T-cell (primary cell): ENCODE data around the gene AKR1C1. TPM values are rescaled to one million over a fixed set of nuclear protein-coding genes. Genes with fewer than 3 reads are reported as not detected.
"Not testable (repeated sequence)": the region's sequence is repeated elsewhere in the genome, so short reads cannot be mapped to it uniquely, and the experiment has no call there.

Experiments
- ATAC-seq, 4 experiments: fragments of 200-7000 bp in 3 of 4; fragments of 150-1000 bp in 1 of 4; cut with Tn5 transposase; replicated peaks in 1 of 4; 1 replicate in 3 of 4; 2 replicates in 1 of 4; pipeline ENCODE4 v1.10.0; 2021; ENCODE audit warnings: moderate library complexity in 3 of 4, mild to moderate bottlenecking in 2 of 4, moderate number of reproducible peaks in 1 of 4
- CTCF ChIA-PET, 2 donors: fragments of 300-600 bp; sonication (Branson Sonifier 250); formaldehyde crosslinking; loops; one replicate each; lab custom pipeline; 2022; ENCODE audit warnings: antibody characterized with exemption in 2 of 2; lab: Charles Lee
- POLR2A ChIA-PET, 2 donors: fragments of 300-600 bp; sonication (Branson Sonifier 250); formaldehyde crosslinking; loops; one replicate each; lab custom pipeline; 2022; ENCODE audit warnings: antibody characterized with exemption in 2 of 2; lab: Charles Lee
- DNase-seq, 35 experiments: peaks; one replicate each; pipeline versions ENCODE4 v3.0.0 to v3.0.0-alpha.2; 2013 to 2023
- H3K27ac ChIP-seq: one replicate; pipeline ENCODE4 v1.5.1; 2013; ENCODE audit warnings: low read length
- H3K27me3 ChIP-seq, 2 experiments: replicated peaks in 1 of 2; 1 replicate in 1 of 2; 2 replicates in 1 of 2; pipeline versions ENCODE4 v1.6.1 to v1.7.0; 2013; ENCODE audit warnings: low read length in 1 of 2, mixed read lengths in 1 of 2; ENCODE audit not compliant: control insufficient read depth in 2 of 2, insufficient read depth in 2 of 2; ENCODE audit errors: extremely low read depth in 1 of 2
- H3K36me3 ChIP-seq, 2 donors: 1 replicate in 1 of 2; 2 replicates in 1 of 2; pipeline versions ENCODE4 v1.6.1 to v1.7.0; 2013; ENCODE audit warnings: low read length in 1 of 2; ENCODE audit not compliant: control insufficient read depth in 2 of 2, insufficient read depth in 1 of 2; ENCODE audit errors: extremely low read depth in 1 of 2
- H3K4me1 ChIP-seq, 2 experiments: 1 replicate in 1 of 2; 2 replicates in 1 of 2; pipeline versions ENCODE4 v1.6.1 to v1.7.0; 2013; ENCODE audit warnings: low read length in 2 of 2, mixed read lengths in 1 of 2; ENCODE audit not compliant: insufficient read depth in 2 of 2, control insufficient read depth in 1 of 2; ENCODE audit errors: extremely low read depth in 1 of 2
- H3K4me3 ChIP-seq, 2 donors: 1 replicate in 1 of 2; 2 replicates in 1 of 2; pipeline versions ENCODE4 v1.5.1 to v1.7.0; 2013; ENCODE audit warnings: mild to moderate bottlenecking in 2 of 2, low read length in 1 of 2, moderate library complexity in 1 of 2; ENCODE audit not compliant: control insufficient read depth in 1 of 2; ENCODE audit errors: extremely low read depth in 1 of 2
- H3K9me3 ChIP-seq: 2 replicates; pipeline ENCODE4 v1.7.0; 2013
- H3K27ac Mint-ChIP-seq, 2 donors: one replicate each; pipeline ENCODE4 v1.8.0; 2020 to 2021; ENCODE audit warnings: mild to moderate bottlenecking in 2 of 2, mixed read lengths in 2 of 2
- H3K27me3 Mint-ChIP-seq, 2 donors: one replicate each; pipeline ENCODE4 v1.8.0; 2021 to 2022; ENCODE audit warnings: mixed read lengths in 2 of 2
- H3K36me3 Mint-ChIP-seq: one replicate; pipeline ENCODE4 v1.8.0; 2021; ENCODE audit warnings: mixed read lengths
- H3K4me1 Mint-ChIP-seq, 3 donors: one replicate each; pipeline ENCODE4 v1.8.0; 2020 to 2022; ENCODE audit warnings: mixed read lengths in 3 of 3, mild to moderate bottlenecking in 1 of 3
- H3K4me3 Mint-ChIP-seq, 3 donors: one replicate each; pipeline ENCODE4 v1.8.0; 2020 to 2022; ENCODE audit warnings: mild to moderate bottlenecking in 3 of 3, mixed read lengths in 3 of 3, moderate library complexity in 3 of 3
- H3K9me3 Mint-ChIP-seq, 3 donors: one replicate each; pipeline ENCODE4 v1.8.0; 2020 to 2022; ENCODE audit warnings: mixed read lengths in 3 of 3
- WGBS: methylation state at CpG from one replicate; pipeline ENCODE4 v1.1.5; 2013; ENCODE audit warnings: missing lambda C conversion rate; ENCODE audit not compliant: insufficient coverage; 5-methylcytosine and 5-hydroxymethylcytosine counted together
- total RNA-seq, 35 experiments: library from RNA in 6 of 35; stranded (reverse) in 6 of 35; fragments of 120-200 nt in 1 of 35; gene quantifications; one replicate each; pipeline versions ENCODE4 v1.2.1 to v1.2.4 and lab custom pipeline; 2013 to 2026

AKR1C1 gene
- total RNA-seq, 5 donors from 2014 or later (not counting 1 experiment from before 2014, with no cell fraction given): 1.1 to 4.8 (median 3.0) TPM

- WGBS: no CpG with 5 or more reads among the region's 18 CpGs
- H3K27ac ChIP-seq, H3K27me3 Mint-ChIP-seq, H3K4me3 ChIP-seq, H3K9me3 Mint-ChIP-seq, CTCF ChIA-PET, H3K27me3 ChIP-seq, H3K4me3 Mint-ChIP-seq, H3K4me1 ChIP-seq, DNase-seq, H3K4me1 Mint-ChIP-seq, H3K9me3 ChIP-seq, H3K27ac Mint-ChIP-seq, POLR2A ChIA-PET, H3K36me3 ChIP-seq, ATAC-seq, H3K36me3 Mint-ChIP-seq: not testable (repeated sequence)
Observed at GRCh38 chr10:4972369-4973142, 9.3 kb downstream of the AKR1C1 start.

GRCh38 chr10:4973294-4973693, 10.1 kb downstream of the AKR1C1 start:
- H3K27ac ChIP-seq, H3K27ac Mint-ChIP-seq, H3K9me3 ChIP-seq, H3K4me3 Mint-ChIP-seq, H3K27me3 ChIP-seq, H3K36me3 Mint-ChIP-seq, H3K36me3 ChIP-seq, H3K9me3 Mint-ChIP-seq, POLR2A ChIA-PET, H3K4me3 ChIP-seq, H3K4me1 Mint-ChIP-seq, H3K27me3 Mint-ChIP-seq, ATAC-seq, DNase-seq, H3K4me1 ChIP-seq, CTCF ChIA-PET: not testable (repeated sequence)
- 60% methylated on average over 1 of the region's 1 CpG for WGBS

GRCh38 chr10:4974400-4974799, 11.2 kb downstream of the AKR1C1 start:
- not testable (repeated sequence) for ATAC-seq, H3K9me3 Mint-ChIP-seq

GRCh38 chr10:4977025-4977424, 13.8 kb downstream of the AKR1C1 start:
- Histone ChIP-seq H3K9me3 (no peaks in the 10 kb centered on the region), H3K27ac (no peak overlapping the region), H3K36me3 (no peaks in the 10 kb centered on the region), H3K4me3 (no peak overlapping the region), H3K4me1 (no peaks in the 10 kb centered on the region), H3K27me3 (peaks cover 0 to 4% of the 10 kb centered on the region in 2 experiments)
- Mint-ChIP-seq H3K9me3 (no peaks in the 10 kb centered on the region), H3K4me1 (peaks cover 0 to 12% (median 0%) of the 10 kb centered on the region in 3 donors), H3K4me3 (no peak overlapping the region), H3K36me3 (no peaks in the 10 kb centered on the region), H3K27ac (no peak overlapping the region), H3K27me3 (peaks cover 0 to 8% of the 10 kb centered on the region in 2 donors)
- CTCF ChIA-PET: no interaction called here
- POLR2A ChIA-PET: no interaction called here
- no peak for DNase-seq
- ATAC-seq: no peak

More at GRCh38 chr10:4974400-4974799, 11.2 kb downstream of the AKR1C1 start:
- H3K27ac ChIP-seq, H3K27me3 ChIP-seq, POLR2A ChIA-PET, H3K4me3 ChIP-seq, DNase-seq, CTCF ChIA-PET, H3K4me3 Mint-ChIP-seq, H3K4me1 Mint-ChIP-seq, H3K27ac Mint-ChIP-seq, H3K36me3 ChIP-seq, H3K4me1 ChIP-seq, H3K9me3 ChIP-seq, H3K27me3 Mint-ChIP-seq, H3K36me3 Mint-ChIP-seq: not testable (repeated sequence)

- H3K9me3 Mint-ChIP-seq: no peaks in the 10 kb centered on the region
- POLR2A ChIA-PET: no interaction called here
- Histone ChIP-seq H3K9me3 (no peaks in the 10 kb centered on the region), H3K4me1 (no peaks in the 10 kb centered on the region), H3K27me3 (peaks cover 0 to 12% of the 10 kb centered on the region in 2 experiments), H3K4me3 (no peak overlapping the region), H3K36me3 (no peaks in the 10 kb centered on the region), H3K27ac (no peak overlapping the region)
- CTCF ChIA-PET: no interaction called here
- peaks cover 0 to 16% (median 0%) of the 10 kb centered on the region in 3 donors for H3K4me1 Mint-ChIP-seq
- no peak overlapping the region for H3K4me3 Mint-ChIP-seq
- WGBS: no CpG with 5 or more reads among the region's 4 CpGs
- no peaks in the 10 kb centered on the region for H3K36me3 Mint-ChIP-seq
- ATAC-seq (no peak), DNase-seq (no peak)
- no peak overlapping the region for H3K27ac Mint-ChIP-seq
- H3K27me3 Mint-ChIP-seq: peaks cover 0 to 13% of the 10 kb centered on the region in 2 donors
Observed at GRCh38 chr10:4978870-4979269, 15.7 kb downstream of the AKR1C1 start.

GRCh38 chr10:4980793-4981192, 17.6 kb downstream of the AKR1C1 start:
- H3K27me3 Mint-ChIP-seq: peaks cover 0 to 13% of the 10 kb centered on the region in 2 donors

More at GRCh38 chr10:4980793-4981192, 17.6 kb downstream of the AKR1C1 start:
- peaks cover 0 to 16% (median 0%) of the 10 kb centered on the region in 3 donors for H3K4me1 Mint-ChIP-seq
- no peak overlapping the region for H3K27ac ChIP-seq
- H3K4me3 ChIP-seq: no peak overlapping the region
- CTCF ChIA-PET: no interaction called here
- H3K4me1 ChIP-seq: no peaks in the 10 kb centered on the region
- H3K36me3 ChIP-seq: no peaks in the 10 kb centered on the region
- no peaks in the 10 kb centered on the region for H3K9me3 Mint-ChIP-seq
- H3K27me3 ChIP-seq: peaks cover 0 to 17% of the 10 kb centered on the region in 2 experiments
- WGBS: no CpG with 5 or more reads among the region's 2 CpGs
- ATAC-seq: no peak
- no peak for DNase-seq
- no peak overlapping the region for H3K27ac Mint-ChIP-seq
- POLR2A ChIA-PET: no interaction called here
- H3K36me3 Mint-ChIP-seq: no peaks in the 10 kb centered on the region
- no peak overlapping the region for H3K4me3 Mint-ChIP-seq
- no peaks in the 10 kb centered on the region for H3K9me3 ChIP-seq
